SK-N-MC (cell line): ENCODE results near the gene CRYZ.

Experiments
- EZH2 ChIP-seq: fragments of 200-600 bp; sonication (generic); IDR thresholded peaks from one replicate; pipeline ENCODE4 v1.6.1; 2017; ENCODE audit warnings: antibody characterized with exemption
- POLR2AphosphoS5 ChIP-seq: IDR thresholded peaks from 2 replicates; pipeline ENCODE4 v1.6.1; 2012; ENCODE audit warnings: mild to moderate bottlenecking, low read depth, low read length, borderline replicate concordance

DNA sequence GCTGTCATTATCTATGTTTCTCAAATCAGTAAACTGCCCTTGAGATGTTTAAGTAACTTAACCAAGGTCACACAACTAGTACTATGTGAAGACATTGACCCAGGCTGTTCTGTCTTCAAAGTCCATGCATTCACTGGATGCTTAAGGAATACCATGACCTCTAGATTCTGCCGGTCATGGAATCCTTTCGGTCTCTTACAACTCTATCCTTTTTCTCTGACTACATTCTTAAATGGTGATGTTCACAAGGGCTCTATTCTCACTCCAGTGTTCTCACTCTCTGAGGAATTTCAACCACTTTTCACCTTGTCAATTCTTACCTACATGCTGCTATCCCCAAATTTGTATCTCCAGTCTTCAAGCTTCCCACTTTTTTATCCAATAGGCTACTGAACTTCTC, 15.2 kb downstream of the CRYZ start:
- TF ChIP-seq EZH2 = no peak
- TF ChIP-seq POLR2AphosphoS5 = no peak
